ENCODE results near the gene QSOX1. TPM values are rescaled to one million over a fixed set of nuclear protein-coding genes. Genes with fewer than 3 reads are reported as not detected.

Gene QSOX1
- total and polyA plus RNA-seq, 9 of the 15 experiments (the other 6 are each of a cell fraction or from before 2014, with no cell fraction given), result 4.0 to 53.1 (median 15.0) TPM

DNA sequence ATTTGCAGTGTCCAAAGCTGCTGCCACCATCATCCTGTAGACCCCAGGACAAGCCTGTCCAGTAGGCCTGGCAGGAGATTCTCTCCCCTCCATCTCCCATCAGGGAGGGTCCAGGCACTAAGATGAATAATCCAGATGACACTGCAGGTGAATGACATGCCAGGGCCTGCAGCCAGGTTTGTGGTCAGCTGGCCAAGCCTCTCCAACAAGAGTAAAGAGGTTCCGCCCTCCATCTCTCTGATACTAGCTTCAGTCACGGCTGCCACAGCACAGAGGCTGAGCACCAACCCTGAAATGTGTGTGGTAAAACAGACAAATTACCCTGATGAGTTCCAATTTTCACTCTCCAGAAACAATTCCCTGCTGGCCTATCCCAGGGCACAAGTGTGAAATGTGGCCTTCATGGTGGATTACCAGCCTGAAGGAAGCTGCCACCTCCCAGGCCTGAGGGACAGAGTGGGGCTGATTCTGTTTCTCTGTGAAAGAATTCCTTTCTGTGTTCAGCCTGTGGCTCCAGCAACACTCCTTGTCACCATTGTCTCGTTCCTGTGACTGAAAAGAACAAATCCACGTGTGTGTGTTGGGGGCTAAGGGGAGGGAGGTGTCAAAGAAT is 55.4 kb downstream of the QSOX1 start (continued):
- TF ChIP-seq TFAM (CRISPR knock-in tag; conservative IDR thresholded peaks at IDR 0.05) (no peak), SRSF3 (IDR thresholded peaks at IDR 0.05; ENCODE audit: insufficient read depth, low read length) (no peak), ZNF184 (CRISPR knock-in tag; IDR thresholded peaks at IDR 0.05) (no peak), C11orf30 (IDR thresholded peaks at IDR 0.05; ENCODE audit: low read depth) (no peak)
- TF ChIP-seq, protein P1, sequence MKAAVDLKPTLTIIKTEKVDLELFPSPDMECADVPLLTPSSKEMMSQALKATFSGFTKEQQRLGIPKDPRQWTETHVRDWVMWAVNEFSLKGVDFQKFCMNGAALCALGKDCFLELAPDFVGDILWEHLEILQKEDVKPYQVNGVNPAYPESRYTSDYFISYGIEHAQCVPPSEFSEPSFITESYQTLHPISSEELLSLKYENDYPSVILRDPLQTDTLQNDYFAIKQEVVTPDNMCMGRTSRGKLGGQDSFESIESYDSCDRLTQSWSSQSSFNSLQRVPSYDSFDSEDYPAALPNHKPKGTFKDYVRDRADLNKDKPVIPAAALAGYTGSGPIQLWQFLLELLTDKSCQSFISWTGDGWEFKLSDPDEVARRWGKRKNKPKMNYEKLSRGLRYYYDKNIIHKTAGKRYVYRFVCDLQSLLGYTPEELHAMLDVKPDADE (conservative IDR thresholded peaks at IDR 0.05; ENCODE audit: control insufficient read depth, low read depth, low read length), result no peak
- TF ChIP-seq, protein P2, sequence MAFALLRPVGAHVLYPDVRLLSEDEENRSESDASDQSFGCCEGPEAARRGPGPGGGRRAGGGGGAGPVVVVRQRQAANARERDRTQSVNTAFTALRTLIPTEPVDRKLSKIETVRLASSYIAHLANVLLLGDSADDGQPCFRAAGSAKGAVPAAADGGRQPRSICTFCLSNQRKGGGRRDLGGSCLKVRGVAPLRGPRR (CRISPR knock-in tag; IDR thresholded peaks at IDR 0.05), result no peak
- TF ChIP-seq, protein P3, sequence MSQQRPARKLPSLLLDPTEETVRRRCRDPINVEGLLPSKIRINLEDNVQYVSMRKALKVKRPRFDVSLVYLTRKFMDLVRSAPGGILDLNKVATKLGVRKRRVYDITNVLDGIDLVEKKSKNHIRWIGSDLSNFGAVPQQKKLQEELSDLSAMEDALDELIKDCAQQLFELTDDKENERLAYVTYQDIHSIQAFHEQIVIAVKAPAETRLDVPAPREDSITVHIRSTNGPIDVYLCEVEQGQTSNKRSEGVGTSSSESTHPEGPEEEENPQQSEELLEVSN (IDR thresholded peaks at IDR 0.05; ENCODE audit: borderline replicate concordance in 1 of 2, extremely low read depth in 1 of 2, insufficient read depth in 1 of 2, insufficient read length in 1 of 2, low read depth in 1 of 2, low read length in 1 of 2, poor library complexity in 1 of 2, severe bottlenecking in 1 of 2), result no peak
- TF ChIP-seq, protein P4, sequence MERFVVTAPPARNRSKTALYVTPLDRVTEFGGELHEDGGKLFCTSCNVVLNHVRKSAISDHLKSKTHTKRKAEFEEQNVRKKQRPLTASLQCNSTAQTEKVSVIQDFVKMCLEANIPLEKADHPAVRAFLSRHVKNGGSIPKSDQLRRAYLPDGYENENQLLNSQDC (CRISPR knock-in tag; IDR thresholded peaks at IDR 0.05), result no peak

Measured in K562 (cell line).